Vagina (tissue), 2 donors: ENCODE measurements around the gene RIC1. TPM values are rescaled to one million over a fixed set of nuclear protein-coding genes. Genes with fewer than 3 reads are reported as not detected.

ENCODE experiments used
- DNase-seq, 2 donors: peaks; one replicate each; pipeline ENCODE4 v3.0.0-alpha.2; 2017; ENCODE audit errors: extremely low spot score in 2 of 2
- H3K27ac ChIP-seq: fragments of 200-600 bp; sonication (generic); one replicate; pipeline ENCODE4 v1.5.1; 2019
- H3K27me3 ChIP-seq: fragments of 200-600 bp; sonication (generic); one replicate; pipeline ENCODE4 v1.5.1; 2019
- H3K36me3 ChIP-seq, 2 donors: fragments of 200-600 bp; sonication (generic); one replicate each; pipeline ENCODE4 v1.5.1; 2017 to 2019
- H3K4me1 ChIP-seq: fragments of 200-600 bp; sonication (generic); one replicate; pipeline ENCODE4 v1.5.1; 2019
- H3K4me3 ChIP-seq, 2 donors: fragments of 200-600 bp; sonication (generic); 1 replicate in 1 of 2; 2 replicates in 1 of 2; pipeline ENCODE4 v1.5.1; 2016 to 2019
- H3K9me3 ChIP-seq: fragments of 200-600 bp; sonication (generic); one replicate; pipeline ENCODE4 v1.5.1; 2019
- CTCF ChIP-seq, 3 experiments: fragments of 450-650 bp in 2 of 3; fragments of 200-600 bp in 1 of 3; sonication (generic) in 1 of 3; IDR thresholded peaks; one replicate each; pipeline ENCODE4 v1.5.1; 2017 to 2019; ENCODE audit warnings: antibody characterized with exemption in 3 of 3, mild to moderate bottlenecking in 2 of 3, moderate library complexity in 2 of 3
- POLR2A ChIP-seq, 2 donors: fragments of 450-650 bp; IDR thresholded peaks; one replicate each; pipeline ENCODE4 v1.6.1; 2017; ENCODE audit warnings: antibody characterized with exemption in 2 of 2, mild to moderate bottlenecking in 2 of 2, moderate library complexity in 2 of 2
- POLR2AphosphoS5 ChIP-seq, 2 donors: sonication (generic); formaldehyde crosslinking; IDR thresholded peaks; one replicate each; pipeline ENCODE4 v1.9.0; 2017; ENCODE audit warnings: antibody characterized with exemption in 2 of 2, mild to moderate bottlenecking in 2 of 2, low read depth in 1 of 2; ENCODE audit not compliant: insufficient read depth in 1 of 2
- intact Hi-C: fragments of 100-400 bp; cut with DNase I; formaldehyde crosslinking; loops from one replicate; pipeline ENCODE4 v1.15.1; 2023
- total RNA-seq: library from RNA; depleted of rRNA; stranded (reverse); fragments of >200 nt; gene quantifications from one replicate; pipeline ENCODE4 v1.2.3, GENCODE V29; 2016

The RIC1 gene
- total RNA-seq, 1 donor from 2014 or later: 49.8 TPM

GRCh38 chr9:5611321-5612184 is 17.4 kb upstream of the RIC1 start:
- Histone ChIP-seq H3K4me1 (peaks cover 27% of the 10 kb centered on the region), H3K4me3 (no peak overlapping the region), H3K36me3 (no peaks in the 10 kb centered on the region), H3K9me3 (no peaks in the 10 kb centered on the region), H3K27ac (peak overlapping the region; percentile 27), H3K27me3 (no peaks in the 10 kb centered on the region)
- TF ChIP-seq CTCF (IDR thresholded peaks at IDR 0.05) (no peak), POLR2A (IDR thresholded peaks at IDR 0.05) (no peak), POLR2AphosphoS5 (IDR thresholded peaks at IDR 0.05; ENCODE audit: insufficient read depth in 1 of 2, low read depth in 1 of 2) (no peak)
- intact Hi-C loops: no loop called here
- no peak for DNase-seq

- intact Hi-C loops: no loop called here
- Histone ChIP-seq H3K4me3 (no peak overlapping the region), H3K36me3 (no peaks in the 10 kb centered on the region), H3K27ac (no peak overlapping the region), H3K4me1 (peaks cover 27% of the 10 kb centered on the region), H3K9me3 (no peaks in the 10 kb centered on the region), H3K27me3 (no peaks in the 10 kb centered on the region)
- TF ChIP-seq CTCF (IDR thresholded peaks at IDR 0.05): no peak
- TF ChIP-seq POLR2A (IDR thresholded peaks at IDR 0.05): no peak
- no peak for TF ChIP-seq POLR2AphosphoS5 (IDR thresholded peaks at IDR 0.05; ENCODE audit: insufficient read depth in 1 of 2, low read depth in 1 of 2)
- no peak for DNase-seq
Observed at GRCh38 chr9:5612185-5612530, 16.7 kb upstream of the RIC1 start.

- no peak for TF ChIP-seq POLR2AphosphoS5 (IDR thresholded peaks at IDR 0.05; ENCODE audit: insufficient read depth in 1 of 2, low read depth in 1 of 2)
- TF ChIP-seq CTCF (IDR thresholded peaks at IDR 0.05): no peak
- TF ChIP-seq POLR2A (IDR thresholded peaks at IDR 0.05): no peak
- H3K4me1 ChIP-seq: peaks cover 16% of the 10 kb centered on the region
- no peak overlapping the region for H3K4me3 ChIP-seq
- H3K36me3 ChIP-seq: no peaks in the 10 kb centered on the region
- intact Hi-C loops: no loop called here
- H3K27me3 ChIP-seq: no peaks in the 10 kb centered on the region
- no peaks in the 10 kb centered on the region for H3K9me3 ChIP-seq
- no peak overlapping the region for H3K27ac ChIP-seq
- no peak for DNase-seq
Observed at GRCh38 chr9:5614192-5614591, 14.7 kb upstream of the RIC1 start.

- intact Hi-C loops: no loop called here
- DNase-seq: no peak
- H3K4me3 ChIP-seq: no peak overlapping the region
- H3K36me3 ChIP-seq: no peaks in the 10 kb centered on the region
- H3K27ac ChIP-seq: no peak overlapping the region
- TF ChIP-seq POLR2AphosphoS5 (IDR thresholded peaks at IDR 0.05; ENCODE audit: insufficient read depth in 1 of 2, low read depth in 1 of 2) (no peak), CTCF (IDR thresholded peaks at IDR 0.05) (no peak), POLR2A (IDR thresholded peaks at IDR 0.05) (no peak)
- H3K9me3 ChIP-seq: no peaks in the 10 kb centered on the region
- H3K4me1 ChIP-seq: peaks cover 14% of the 10 kb centered on the region
- no peaks in the 10 kb centered on the region for H3K27me3 ChIP-seq
Observed at GRCh38 chr9:5614985-5615384, 13.9 kb upstream of the RIC1 start.

GRCh38 chr9:5617749-5618148 is 11.2 kb upstream of the RIC1 start:
- no peak overlapping the region for H3K27ac ChIP-seq
- intact Hi-C loops: no loop called here
- no peak for DNase-seq
- no peaks in the 10 kb centered on the region for H3K9me3 ChIP-seq
- no peak overlapping the region for H3K4me3 ChIP-seq
- peaks cover 18% of the 10 kb centered on the region for H3K4me1 ChIP-seq
- no peaks in the 10 kb centered on the region for H3K36me3 ChIP-seq
- TF ChIP-seq POLR2AphosphoS5 (IDR thresholded peaks at IDR 0.05; ENCODE audit: insufficient read depth in 1 of 2, low read depth in 1 of 2) (no peak), CTCF (IDR thresholded peaks at IDR 0.05) (no peak), POLR2A (IDR thresholded peaks at IDR 0.05) (no peak)
- no peaks in the 10 kb centered on the region for H3K27me3 ChIP-seq
